Right hindlimb (tissue), 1 donor: ENCODE measurements around the gene TAB2.
"Not testable (repeated sequence)": the region's sequence is repeated elsewhere in the genome, so short reads cannot be mapped to it uniquely, and the experiment has no call there.

ENCODE experiments used
- DNase-seq: peaks from one replicate; pipeline ENCODE4 v3.0.0-alpha.2; 2018

Gene TAB2

DNA sequence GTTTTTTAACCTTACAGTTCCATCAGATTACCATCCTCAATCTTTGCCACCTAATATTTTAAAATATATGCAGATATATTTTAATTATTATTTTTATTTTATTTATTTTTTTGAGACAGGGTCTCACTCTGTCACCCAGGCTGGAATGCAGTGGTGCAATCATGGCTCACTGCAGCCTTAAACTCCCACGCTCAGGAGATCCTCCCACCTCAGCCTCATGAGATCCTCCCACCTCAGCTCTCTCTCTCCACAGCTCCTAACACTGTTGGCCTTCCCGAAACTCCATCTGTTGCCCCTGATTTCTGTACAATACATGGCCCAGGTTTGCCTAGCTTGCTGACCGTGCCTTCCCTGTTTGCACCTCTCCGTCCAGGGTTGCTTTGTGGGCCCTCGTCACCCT is 4.4 kb upstream of the TAB2 start:
- DNase-seq, result no peak

DNA sequence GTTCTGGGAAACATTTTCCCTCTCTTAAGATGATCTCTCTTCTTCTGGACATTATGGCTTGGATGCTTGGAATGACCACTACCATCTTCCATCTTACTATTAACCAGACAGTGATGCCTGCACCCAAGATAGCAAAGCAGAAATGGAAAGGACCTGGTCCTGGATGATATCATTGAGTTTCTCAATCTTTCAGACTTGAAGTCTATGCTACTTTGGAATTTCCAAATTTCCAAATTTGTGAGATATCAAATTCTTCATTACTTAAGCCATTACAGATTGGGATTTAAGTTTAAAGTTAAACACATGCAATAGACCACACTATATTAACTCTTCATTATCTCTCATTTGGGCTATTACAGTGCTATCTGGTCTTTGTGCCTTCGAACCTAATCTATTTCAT is 3.7 kb upstream of the TAB2 start:
- no peak for DNase-seq

DNA sequence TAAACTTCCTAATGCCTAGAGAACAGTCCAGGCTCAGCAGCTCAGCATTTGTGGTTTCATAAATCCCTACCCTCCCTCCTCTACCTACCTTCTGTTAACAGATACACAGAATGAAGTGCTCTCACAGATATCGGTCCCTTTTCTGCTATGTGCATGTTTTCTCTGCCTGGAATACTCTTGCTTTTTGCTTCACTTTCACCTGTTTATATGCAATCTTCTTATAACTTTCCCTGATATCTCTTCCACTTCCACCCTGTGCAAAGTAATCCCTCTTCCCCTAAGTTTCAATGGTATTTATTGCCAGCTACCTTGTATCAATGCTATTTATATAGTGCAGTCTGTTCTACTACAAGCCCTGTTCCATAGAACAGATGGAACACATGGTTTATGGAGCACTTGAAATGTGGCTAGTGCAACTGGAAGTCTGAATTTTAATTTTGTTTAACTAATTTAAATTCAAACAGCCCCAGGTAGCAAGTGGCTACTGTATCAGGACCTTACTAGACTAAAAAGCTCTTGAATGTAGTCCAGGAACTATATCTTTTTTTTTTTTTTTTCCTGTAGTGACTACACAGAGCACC is 3.1 kb upstream of the TAB2 start:
- no peak for DNase-seq

DNA sequence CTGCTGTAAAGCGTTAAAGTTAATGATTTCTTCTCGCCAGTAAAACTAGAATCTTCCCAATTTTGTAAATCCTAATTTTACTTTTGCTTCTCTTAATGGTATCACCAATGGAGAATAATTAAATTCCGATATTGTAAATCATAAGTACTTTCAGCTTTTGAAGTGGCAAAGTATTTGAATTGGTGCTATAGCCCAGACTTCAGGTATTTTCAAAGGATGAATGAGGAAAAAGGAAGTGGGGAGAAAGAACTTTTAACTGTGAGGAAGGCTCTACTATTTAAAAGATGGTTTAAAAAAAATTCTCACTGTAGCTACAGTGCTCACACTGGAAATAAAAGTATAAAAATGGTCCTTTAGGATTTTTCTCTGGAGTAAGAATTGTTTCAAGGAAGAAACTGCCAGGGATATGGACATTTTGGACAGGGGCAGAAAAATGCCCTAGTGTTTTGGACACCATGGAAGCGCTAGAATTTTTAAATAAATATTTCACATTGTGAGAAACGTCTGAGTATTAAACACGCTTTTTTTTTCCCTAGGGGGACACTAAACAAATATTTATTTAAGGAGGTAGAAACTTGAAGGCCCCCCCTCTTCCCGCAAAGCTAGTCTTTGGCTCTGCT is 1.3 kb upstream of the TAB2 start:
- DNase-seq, result no peak

DNA sequence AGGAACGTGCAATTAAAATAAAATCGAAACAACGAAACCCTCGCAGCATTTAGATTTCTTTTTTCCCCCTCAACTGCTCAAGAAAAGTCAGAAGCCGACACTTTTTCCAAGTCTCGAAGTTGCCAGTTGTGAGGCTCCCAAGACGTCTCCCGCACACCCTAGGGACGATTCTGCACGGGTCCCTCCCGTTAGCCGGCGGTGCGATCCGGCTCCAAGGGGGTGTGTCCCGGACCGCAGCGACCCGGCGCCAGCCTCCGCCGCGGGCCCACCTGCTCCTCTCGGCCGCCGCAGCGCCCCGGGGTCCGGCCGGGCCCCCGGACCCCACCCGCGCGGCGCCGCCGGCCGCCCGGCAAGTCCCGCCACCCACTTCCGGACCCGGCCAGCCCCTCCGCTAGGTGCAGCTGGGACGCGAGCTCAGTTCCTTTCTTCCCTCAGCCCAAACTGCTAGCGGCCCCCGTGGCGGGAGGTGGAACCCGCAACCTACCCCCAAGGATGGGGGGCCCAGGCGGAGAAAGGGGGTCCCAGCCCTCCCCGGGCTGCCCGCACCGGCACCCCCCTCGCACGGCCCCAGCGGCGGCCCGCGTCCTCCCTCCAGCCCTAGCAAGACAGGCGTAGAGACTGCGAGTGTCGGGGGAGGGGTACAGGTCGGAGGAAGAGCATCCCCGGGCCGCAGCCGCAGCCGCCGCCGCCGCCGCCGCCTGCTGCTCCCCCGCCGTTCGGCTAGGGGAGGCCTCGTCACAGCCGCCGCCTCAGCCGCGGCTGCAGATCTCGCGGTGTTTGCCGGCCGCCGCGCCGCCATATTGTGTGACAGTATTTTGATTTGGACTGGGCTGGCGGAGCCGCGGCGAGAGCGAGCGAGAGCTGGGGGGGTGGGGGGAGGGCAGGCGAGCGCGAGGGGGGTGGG is 520 bp upstream of the TAB2 start:
- peak; percentile 97 for DNase-seq

DNA sequence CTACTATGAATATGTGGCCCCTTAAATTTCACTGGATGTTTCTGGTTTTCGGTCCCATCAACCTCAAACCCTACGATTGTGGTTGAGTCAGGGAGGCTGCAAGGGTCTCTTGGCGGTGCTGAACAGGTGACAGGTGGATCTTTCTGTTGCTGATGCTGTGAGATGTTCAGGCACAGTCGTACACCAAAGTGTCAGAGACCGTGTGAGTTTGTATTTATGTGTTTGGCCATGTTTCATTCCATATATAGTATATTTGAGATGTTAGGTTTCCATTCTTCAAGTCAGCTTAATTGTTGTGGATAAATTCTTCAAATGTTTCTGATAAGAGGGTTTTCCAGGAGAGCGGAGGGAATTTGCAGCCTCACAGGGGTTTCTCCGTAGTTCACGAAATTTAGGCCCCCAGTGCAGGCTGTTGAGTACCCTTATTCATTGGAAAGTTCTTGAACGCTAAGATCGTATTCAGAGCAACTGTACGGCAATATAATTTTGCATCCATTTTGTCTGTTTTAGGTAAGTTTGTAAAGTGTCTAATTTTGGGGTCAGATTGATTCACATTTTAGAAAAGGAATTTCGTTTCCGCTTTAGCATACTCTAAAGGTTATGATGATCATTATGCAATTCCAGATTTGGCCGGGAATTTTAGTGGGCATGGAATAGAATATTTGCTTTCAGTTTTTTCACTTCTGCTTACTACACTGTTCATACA is 1.2 kb downstream of the TAB2 start:
- peak; percentile 25 for DNase-seq

DNA sequence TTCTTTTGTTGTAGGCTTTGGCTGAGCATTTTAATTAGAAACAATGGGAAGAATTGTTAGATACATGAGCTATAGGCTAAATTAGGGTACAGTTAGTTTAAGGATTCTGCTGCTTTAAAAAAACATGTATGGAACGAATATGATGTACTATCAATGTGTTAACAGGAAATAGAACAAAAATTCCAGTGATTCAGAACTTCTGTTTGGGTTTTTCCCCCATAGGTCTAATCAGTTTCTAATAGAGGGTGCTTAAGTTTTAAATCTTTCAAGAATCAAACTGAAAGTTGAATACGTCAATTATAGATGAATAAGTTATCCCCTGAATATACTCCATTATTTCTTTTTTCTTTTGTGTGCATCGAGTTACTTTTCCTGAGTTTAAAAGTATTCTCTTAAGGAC is 1.9 kb downstream of the TAB2 start:
- DNase-seq, result no peak

DNA sequence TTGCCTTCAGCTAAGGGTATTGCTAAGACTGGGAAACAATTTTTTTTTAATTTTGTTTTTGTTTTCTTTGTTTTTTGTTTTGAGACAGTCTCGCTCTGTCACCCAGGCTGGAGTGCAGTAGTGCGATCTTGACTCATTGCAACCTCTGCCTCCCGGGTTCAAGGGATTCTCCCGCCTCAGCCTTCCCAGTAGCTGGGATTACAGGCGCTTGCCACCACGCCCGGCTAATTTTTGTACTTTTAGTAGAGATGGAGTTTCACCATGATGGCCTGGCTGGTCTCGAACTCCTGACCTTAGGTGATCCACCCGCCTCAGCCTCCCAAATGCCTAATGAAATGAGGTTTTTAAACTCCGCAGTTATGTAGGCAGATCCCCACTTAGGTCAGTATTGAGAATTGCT is 2.5 kb downstream of the TAB2 start:
- not testable (repeated sequence) for DNase-seq

DNA sequence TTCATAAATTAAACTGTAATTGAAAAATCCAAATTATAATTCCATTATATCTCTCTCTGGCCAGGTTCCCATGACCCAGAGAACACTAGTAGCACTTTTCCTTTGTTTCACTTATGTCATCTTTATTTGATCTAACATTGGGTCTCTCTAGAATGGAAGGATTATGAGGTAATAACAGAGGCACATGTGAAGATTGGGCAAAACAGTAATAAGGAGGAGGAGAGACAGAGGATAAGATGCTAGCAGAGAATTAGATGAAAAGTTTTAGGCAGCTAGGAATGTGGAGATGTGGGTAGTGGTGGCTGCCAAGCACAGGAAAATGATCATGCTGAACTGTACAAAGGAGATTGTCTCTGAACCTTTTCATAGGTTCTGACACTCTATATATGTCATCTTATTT is 3.3 kb downstream of the TAB2 start:
- no peak for DNase-seq

DNA sequence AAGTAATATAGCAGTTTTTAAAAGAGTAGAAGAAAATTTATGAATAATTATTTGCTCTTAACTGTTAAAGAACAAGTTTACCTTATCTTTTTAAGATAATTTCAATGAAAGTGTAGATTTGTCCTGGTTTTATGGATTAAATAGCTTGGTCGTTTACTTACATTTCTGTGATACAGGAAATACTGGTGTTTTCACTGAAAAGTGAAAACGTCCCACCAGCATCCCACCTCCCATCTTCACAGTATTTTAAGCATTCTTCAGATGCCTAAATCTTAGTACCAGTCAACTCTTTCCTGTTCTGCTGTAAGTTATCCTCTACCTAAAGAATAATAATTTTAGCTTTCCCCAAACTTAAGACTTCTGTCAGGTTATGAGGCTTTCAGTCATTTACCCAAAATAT is 5.8 kb downstream of the TAB2 start:
- no peak for DNase-seq

DNA sequence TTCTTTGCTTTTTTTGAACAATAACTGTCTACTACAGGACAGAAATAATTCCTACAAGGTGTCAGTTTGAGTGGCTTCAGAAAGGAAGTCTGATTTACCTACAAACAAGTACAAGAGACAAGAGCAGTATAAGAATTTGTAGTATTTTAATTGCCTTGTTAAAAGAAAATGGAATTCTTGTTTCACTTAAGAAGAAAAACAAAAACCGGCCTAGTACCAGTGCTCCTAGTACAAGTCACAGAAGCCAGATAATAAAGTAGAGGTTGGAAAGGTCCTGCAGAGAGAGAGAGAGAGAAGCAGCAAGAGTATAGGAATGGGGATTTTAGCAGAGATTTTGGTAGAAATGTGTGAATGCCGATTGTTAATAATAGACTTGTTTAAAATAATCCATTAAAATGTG is 6.4 kb downstream of the TAB2 start:
- DNase-seq, result no peak

DNA sequence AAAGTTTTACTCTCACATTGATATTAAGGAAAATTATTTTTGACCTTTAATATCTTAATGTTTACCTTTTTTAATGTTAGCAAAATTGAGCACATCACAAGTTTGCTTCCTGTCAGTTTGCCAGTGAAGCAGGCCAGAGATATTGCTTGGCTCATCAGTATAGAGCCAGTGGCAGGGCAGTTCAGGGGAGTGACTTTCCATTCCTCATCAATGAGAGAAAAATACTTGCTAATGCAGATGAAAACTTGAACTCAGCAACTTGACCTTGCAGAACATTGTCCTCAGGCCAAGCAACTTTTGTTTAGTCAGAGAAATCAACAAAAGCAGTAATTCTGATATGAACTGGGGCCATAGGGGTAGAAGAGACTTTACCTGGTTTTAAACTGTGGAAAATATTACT is 6.9 kb downstream of the TAB2 start:
- DNase-seq, result no peak

DNA sequence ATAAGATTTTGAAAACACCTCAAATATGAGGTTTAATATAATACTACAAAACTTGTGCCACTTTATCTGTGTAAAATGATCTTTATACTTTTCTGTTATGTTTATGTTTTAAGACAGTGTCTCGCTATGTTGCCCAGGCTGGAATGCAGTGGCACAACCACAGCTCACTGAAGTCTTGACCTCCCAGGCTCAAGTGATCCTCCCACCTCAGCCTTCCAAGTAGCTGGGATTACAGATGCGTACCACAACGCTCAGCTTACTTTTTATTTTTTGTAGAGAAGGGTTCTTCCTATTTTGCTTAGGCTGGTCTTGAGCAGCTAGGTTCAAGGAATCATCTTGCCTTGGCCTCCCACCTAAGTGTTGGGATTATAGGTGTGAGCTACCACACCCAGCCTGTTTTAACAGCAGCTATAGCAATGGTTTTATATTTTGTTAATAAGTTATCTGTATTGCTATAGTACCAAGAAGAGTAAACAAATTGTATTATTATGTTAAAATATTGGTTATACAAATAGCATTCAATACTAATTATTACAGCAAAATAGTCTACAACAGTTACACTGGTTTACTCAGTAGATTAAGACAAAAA is 8.2 kb downstream of the TAB2 start:
- DNase-seq, result no peak

DNA sequence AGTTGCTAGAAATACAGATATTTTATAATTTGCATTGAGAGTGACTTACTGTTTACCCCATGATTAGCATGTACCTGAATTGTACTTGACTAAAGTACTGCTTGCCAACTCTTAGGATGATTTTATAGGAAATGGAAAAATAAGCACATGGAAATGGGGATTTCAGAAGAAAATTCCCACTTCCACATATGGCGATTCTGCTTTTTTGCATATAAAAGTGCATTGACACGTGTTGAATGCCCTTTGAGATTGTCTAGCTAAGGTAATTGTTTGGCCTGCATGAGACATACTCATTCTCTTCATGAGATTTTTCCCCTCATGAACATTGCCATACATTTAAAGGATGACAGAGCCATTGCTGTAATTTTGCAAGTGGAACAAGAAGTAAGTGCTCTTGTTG is 10.1 kb downstream of the TAB2 start:
- no peak for DNase-seq

DNA sequence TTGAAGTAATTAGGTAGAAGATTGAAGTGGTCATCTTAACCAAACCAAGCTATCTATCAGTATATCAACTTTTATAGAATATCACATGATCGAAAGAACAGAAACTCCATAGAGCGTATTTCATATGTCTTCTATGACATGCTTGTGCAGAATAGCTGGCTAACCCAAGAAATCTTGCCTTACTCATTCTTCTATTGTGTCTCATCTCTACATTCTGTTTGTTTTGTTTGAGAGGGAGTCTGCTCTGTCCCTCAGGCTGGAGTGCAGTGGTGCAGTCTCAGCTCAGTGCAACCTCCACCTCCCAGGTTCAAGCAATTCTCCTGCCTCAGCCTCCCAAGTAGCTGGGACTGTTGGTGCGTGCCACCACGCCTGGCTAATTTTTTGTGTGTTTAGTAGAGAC is 10.6 kb downstream of the TAB2 start:
- no peak for DNase-seq

DNA sequence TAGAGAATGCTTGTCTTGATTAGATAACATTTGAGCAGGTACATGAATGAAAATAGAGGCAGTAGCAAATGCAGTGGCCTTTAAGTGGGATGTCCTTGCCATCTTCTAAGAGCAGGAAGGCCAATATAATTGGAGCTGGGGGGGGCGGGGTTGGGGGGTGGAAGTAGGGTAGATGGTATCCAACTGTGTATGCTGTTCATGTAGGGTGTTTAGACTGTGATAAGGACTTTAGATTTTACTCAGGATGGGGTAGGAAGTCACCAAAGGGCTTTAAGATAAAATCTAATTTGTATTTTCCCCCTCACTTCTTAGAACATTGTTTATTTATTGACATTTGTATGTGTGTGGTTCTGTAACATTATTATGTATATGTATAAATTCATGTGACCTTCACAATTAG is 12.0 kb downstream of the TAB2 start:
- DNase-seq, result no peak

DNA sequence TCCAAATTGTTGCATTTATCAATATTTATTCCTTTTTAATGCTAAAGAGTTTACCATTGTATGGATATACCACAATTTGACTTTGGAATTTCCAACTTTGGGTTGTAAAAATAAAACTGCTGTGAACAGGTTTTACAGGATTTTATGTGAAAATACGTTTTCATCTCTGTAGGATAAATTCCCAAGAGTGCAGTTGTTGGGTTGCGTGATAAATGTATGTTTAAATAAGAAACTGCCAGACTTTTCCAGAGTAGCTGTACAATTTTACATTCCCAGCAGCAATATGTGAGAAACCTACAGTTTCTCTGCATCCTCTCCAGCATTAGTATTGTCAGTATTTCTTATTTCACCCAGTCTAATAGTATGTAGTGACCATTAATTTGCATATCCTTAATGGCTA is 12.6 kb downstream of the TAB2 start:
- no peak for DNase-seq

DNA sequence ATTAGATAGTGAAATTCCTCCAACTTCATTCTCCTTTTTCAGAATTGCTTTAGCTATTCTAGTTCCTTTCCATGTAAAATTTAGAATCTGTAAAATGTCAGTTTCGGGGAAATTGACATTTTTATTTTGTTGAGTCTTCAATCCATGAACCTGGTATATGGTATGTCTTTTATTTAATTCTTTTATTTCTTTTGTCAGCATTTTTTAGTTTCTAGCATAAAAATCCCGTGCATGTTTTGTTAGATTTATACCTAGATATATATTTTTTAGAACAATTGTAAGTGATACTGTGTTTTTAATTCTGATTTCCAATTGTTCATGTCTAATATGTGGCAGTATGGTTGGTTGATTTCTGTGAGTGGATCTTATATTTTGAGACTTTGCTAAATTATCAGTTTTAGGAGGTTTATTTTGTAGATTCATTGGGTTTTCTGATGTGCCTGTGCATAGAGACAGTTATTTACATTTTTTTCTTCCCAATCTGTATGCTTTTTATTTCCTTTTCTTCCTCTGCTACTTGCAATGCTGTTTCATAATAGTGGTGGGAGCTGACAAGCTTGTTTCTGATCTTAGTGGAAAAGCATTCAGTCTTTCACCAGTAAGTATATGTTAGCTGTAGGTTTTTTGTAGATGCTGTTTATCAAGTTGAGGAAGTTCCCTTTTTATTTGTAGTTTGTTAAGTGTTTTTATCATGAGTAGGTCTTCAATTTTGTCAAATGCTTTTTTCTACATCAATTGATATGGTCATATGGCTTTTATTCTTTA is 13.7 kb downstream of the TAB2 start:
- no peak for DNase-seq

DNA sequence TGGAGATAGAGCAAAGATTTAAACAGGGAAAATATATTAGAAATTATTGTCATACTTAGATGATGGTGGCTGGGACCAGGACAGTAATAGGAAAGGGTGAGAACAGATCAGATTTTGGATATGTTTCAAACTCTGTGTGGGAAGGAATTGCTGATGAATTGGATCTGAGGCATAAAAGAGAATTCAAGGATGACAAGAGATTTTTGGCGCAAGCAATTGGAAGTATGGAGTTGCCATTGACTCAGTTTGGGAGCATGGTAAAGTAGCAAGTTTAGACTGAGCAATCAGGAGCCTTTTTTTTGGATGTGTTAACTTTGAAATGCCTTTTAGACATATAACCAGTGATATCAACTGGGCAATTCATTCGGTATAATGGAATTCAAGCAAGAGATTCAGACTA is 14.4 kb downstream of the TAB2 start:
- no peak for DNase-seq

DNA sequence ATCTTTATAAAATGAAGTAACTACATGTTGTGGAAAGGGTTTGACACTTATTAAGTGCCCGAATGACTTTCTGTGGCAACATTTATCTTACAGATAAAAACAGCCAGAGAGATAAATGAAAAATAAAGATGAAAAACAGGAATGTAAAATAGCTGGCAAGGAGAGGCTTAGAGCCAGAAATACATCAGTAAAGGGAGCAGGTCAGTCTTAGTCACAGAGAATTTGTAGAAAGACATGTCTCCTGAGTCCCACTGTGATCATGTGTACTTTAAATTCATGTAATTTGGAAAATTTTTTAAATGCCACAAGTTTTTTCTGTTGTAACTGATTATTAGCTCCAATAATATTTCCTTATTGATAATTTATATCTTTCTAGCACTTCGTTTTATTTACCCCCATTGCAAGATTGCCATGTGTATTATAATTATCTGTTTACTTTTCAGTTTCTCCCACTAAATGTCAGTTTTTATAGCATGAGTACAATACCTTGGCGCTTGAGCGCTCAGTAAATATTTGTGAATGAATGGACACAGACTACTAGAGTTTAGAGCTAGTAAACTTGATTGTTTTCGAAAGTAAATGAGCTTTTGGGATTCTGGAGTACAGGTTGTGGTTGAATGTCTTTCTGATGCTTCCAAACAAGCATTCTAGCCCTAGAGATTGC is 15.2 kb downstream of the TAB2 start:
- DNase-seq, result no peak

DNA sequence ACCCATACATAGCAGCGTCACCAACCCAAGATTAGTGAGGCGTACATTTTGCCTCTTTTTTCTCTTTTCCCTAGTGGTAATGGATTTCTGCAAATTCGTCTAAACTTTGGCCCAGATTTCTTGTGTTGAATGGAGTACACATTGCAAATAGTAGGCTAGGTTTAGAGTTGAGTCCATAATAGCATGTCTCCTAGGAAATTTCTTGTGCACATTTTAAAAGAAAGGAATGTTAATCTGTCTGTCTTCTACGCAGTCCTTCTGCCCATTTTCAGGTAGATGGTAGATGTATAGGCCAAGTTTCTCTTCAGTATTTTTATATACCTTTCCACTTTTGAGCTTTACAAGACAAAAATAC is 15.7 kb downstream of the TAB2 start:
- DNase-seq, result no peak

DNA sequence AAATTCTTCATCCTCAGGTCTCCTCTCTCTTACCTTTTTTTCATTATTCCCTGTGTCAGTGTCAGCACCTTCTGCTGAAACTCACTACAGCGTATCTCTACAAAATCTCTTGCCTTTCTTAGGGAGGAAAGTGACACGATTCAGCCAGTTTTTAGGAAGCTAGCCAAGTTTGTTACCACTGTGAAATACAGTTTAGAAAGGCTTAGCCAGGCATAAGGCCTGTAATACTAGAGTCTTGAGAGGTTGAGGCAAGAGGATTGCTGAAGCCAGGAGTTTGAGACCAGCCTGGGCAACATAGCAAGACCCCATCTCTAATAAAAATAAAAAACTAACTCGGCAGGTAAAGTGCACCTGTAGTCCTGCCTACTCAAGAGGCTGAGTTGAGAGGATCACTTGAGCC is 16.7 kb downstream of the TAB2 start:
- DNase-seq, result no peak
